Neuronal stem cell (in vitro differentiated cells): ENCODE measurements around the gene PAM.

Experiments
- DNase-seq: peaks from one replicate; pipeline ENCODE4 v3.0.0-alpha.2; 2013; ENCODE audit warnings: low spot score
- H2AFZ ChIP-seq: one replicate; pipeline ENCODE4 v1.6.1; 2013; ENCODE audit warnings: mild to moderate bottlenecking, low read length, inconsistent platforms
- H2AK5ac ChIP-seq: 2 replicates; pipeline ENCODE4 v1.6.1; 2013; ENCODE audit warnings: low read depth, mild to moderate bottlenecking, inconsistent platforms, low read length, moderate library complexity, mixed read lengths
- H2BK120ac ChIP-seq: 2 replicates; pipeline ENCODE4 v1.6.1; 2013; ENCODE audit warnings: low read depth, mild to moderate bottlenecking, inconsistent platforms, low read length, moderate library complexity, mixed read lengths
- H2BK12ac ChIP-seq: one replicate; pipeline ENCODE4 v1.6.1; 2013; ENCODE audit warnings: low read length, inconsistent platforms
- H2BK15ac ChIP-seq: 2 replicates; pipeline ENCODE4 v1.6.1; 2013; ENCODE audit warnings: mild to moderate bottlenecking, low read length, inconsistent platforms, mixed read lengths
- H2BK5ac ChIP-seq: one replicate; pipeline ENCODE4 v1.6.1; 2013; ENCODE audit warnings: inconsistent platforms, mild to moderate bottlenecking, low read length, moderate library complexity
- H3K14ac ChIP-seq: one replicate; pipeline ENCODE4 v1.6.1; 2013; ENCODE audit warnings: low read length, inconsistent platforms
- H3K18ac ChIP-seq: 2 replicates; pipeline ENCODE4 v1.6.1; 2013; ENCODE audit warnings: low read length, inconsistent platforms
- H3K23ac ChIP-seq: 2 replicates; pipeline ENCODE4 v1.6.1; 2013; ENCODE audit warnings: low read depth, mild to moderate bottlenecking, mixed read lengths, low read length, inconsistent platforms; ENCODE audit not compliant: poor library complexity
- H3K27ac ChIP-seq: replicated peaks from 3 replicates; pipeline ENCODE4 v1.5.1; 2013; ENCODE audit warnings: low read length, inconsistent platforms
- H3K27me3 ChIP-seq, 3 experiments: 2 replicates each; pipeline ENCODE4 v1.6.1; 2013; ENCODE audit warnings: low read length in 3 of 3, mild to moderate bottlenecking in 2 of 3, inconsistent platforms in 1 of 3, low read depth in 1 of 3, mixed read lengths in 1 of 3, moderate library complexity in 1 of 3; ENCODE audit not compliant: control insufficient read depth in 3 of 3, insufficient read depth in 3 of 3
- H3K36me3 ChIP-seq, 2 donors: replicated peaks in 1 of 2; 2 replicates each; pipeline ENCODE4 v1.6.1; 2013; ENCODE audit warnings: low read length in 2 of 2; ENCODE audit not compliant: control insufficient read depth in 2 of 2, insufficient read depth in 2 of 2
- H3K4ac ChIP-seq: 2 replicates; pipeline ENCODE4 v1.6.1; 2013; ENCODE audit warnings: inconsistent platforms, mild to moderate bottlenecking, low read length, moderate library complexity
- H3K4me1 ChIP-seq, 2 donors: 1 replicate in 1 of 2; 2 replicates in 1 of 2; pipeline ENCODE4 v1.6.1; 2013; ENCODE audit warnings: low read length in 2 of 2, low read depth in 1 of 2; ENCODE audit not compliant: control insufficient read depth in 2 of 2, insufficient read depth in 1 of 2
- H3K4me2 ChIP-seq: one replicate; pipeline ENCODE4 v1.6.1; 2013; ENCODE audit warnings: mild to moderate bottlenecking, low read length, inconsistent platforms; ENCODE audit not compliant: insufficient read depth, poor library complexity, severe bottlenecking
- H3K4me3 ChIP-seq, 2 donors: 2 replicates each; pipeline ENCODE4 v1.5.1; 2013; ENCODE audit warnings: low read length in 2 of 2, mild to moderate bottlenecking in 2 of 2, inconsistent platforms in 1 of 2, moderate library complexity in 1 of 2
- H3K79me1 ChIP-seq: one replicate; pipeline ENCODE4 v1.6.1; 2013; ENCODE audit warnings: low read depth, mild to moderate bottlenecking, inconsistent platforms, low read length, moderate library complexity
- H3K9ac ChIP-seq: one replicate; pipeline ENCODE4 v1.6.1; 2013; ENCODE audit warnings: mild to moderate bottlenecking, low read depth, low read length, inconsistent platforms; ENCODE audit not compliant: poor library complexity
- H3K9me3 ChIP-seq, 2 donors: replicated peaks in 1 of 2; 2 replicates each; pipeline versions ENCODE3 to v1.6.1; 2013; ENCODE audit warnings: low read length in 2 of 2, mild to moderate bottlenecking in 2 of 2, inconsistent platforms in 1 of 2, low read depth in 1 of 2, mixed read lengths in 1 of 2, moderate library complexity in 1 of 2; ENCODE audit not compliant: control insufficient read depth in 2 of 2, insufficient read depth in 1 of 2
- H4K8ac ChIP-seq: one replicate; pipeline ENCODE4 v1.6.1; 2013; ENCODE audit warnings: low read depth, mild to moderate bottlenecking, inconsistent platforms, low read length, moderate library complexity
- H4K91ac ChIP-seq: one replicate; pipeline ENCODE4 v1.6.1; 2013; ENCODE audit warnings: low read length, low read depth, mild to moderate bottlenecking, inconsistent platforms; ENCODE audit not compliant: poor library complexity
- WGBS, 2 donors: extraction: QIAGEN DNeasy Blood & Tissue Kit; methylation state at CpG; one replicate each; pipeline ENCODE4 v1.1.7; 2013; ENCODE audit warnings: missing lambda C conversion rate in 2 of 2, mixed read lengths in 1 of 2; ENCODE audit not compliant: insufficient read length in 2 of 2, insufficient replicate concordance in 1 of 2; ENCODE audit errors: extremely low coverage in 2 of 2; 5-methylcytosine and 5-hydroxymethylcytosine counted together

PAM gene

DNA sequence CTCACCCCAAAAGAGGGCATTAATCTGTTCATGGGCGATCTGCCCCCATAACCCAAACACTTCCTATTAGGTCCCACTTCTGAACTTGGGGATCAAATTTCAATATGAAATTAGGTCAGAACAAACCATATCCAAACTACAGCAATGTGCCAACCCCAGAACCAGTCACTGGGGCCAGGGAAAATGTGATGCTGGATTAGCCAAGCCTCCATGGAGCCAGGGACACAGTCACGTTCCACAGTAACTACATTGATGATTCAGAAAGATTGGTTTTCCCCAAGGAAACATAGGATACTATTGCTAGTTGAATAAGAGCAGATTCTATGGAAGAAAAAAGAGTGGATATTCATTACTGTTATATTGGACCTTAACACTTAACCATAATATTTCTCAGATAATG, 280.6 kb downstream of the PAM start:
- Histone ChIP-seq H3K9me3 (peaks cover 12 to 22% of the 10 kb centered on the region in 2 donors), H3K23ac (no peak overlapping the region), H3K4me2 (no peak overlapping the region), H3K4me1 (no peaks in the 10 kb centered on the region), H4K91ac (no peak overlapping the region), H2AK5ac (no peak overlapping the region), H2BK15ac (no peak overlapping the region), H2BK120ac (no peak overlapping the region), H3K14ac (no peak overlapping the region), H3K79me1 (no peaks in the 10 kb centered on the region), H3K4me3 (no peak overlapping the region), H3K4ac (no peak overlapping the region), H3K27ac (no peak overlapping the region), H3K27me3 (no peaks in the 10 kb centered on the region), H3K36me3 (peaks cover 2 to 24% of the 10 kb centered on the region in 2 donors), H2BK5ac (no peak overlapping the region), H3K9ac (no peak overlapping the region), H2AFZ (no peak overlapping the region), H2BK12ac (no peak overlapping the region), H4K8ac (no peak overlapping the region), H3K18ac (no peak overlapping the region)
- no CpG with 5 or more reads among the region's 2 CpGs for WGBS, 2 donors
- no peak for DNase-seq

- H2AK5ac ChIP-seq: no peak overlapping the region
- H2BK5ac ChIP-seq: no peak overlapping the region
- H3K36me3 ChIP-seq: peaks cover 2 to 15% of the 10 kb centered on the region in 2 donors
- no peak overlapping the region for H3K4ac ChIP-seq
- no peak overlapping the region for H3K14ac ChIP-seq
- H4K8ac ChIP-seq: no peak overlapping the region
- H2BK120ac ChIP-seq: no peak overlapping the region
- no peaks in the 10 kb centered on the region for H3K27me3 ChIP-seq
- H3K4me1 ChIP-seq: no peaks in the 10 kb centered on the region
- H3K9ac ChIP-seq: no peak overlapping the region
- H3K9me3 ChIP-seq: peaks cover 12 to 22% of the 10 kb centered on the region in 2 donors
- 100% methylated on average over 1 of the region's 2 CpGs; no CpG with 5 or more reads in 1 of the 2 donors for WGBS, 2 donors
- H4K91ac ChIP-seq: no peak overlapping the region
- H3K4me2 ChIP-seq: no peak overlapping the region
- no peak overlapping the region for H2AFZ ChIP-seq
- H3K79me1 ChIP-seq: no peaks in the 10 kb centered on the region
- no peak overlapping the region for H2BK15ac ChIP-seq
- H3K18ac ChIP-seq: no peak overlapping the region
- H3K4me3 ChIP-seq: no peak overlapping the region
- no peak for DNase-seq
- no peak overlapping the region for H3K23ac ChIP-seq
- H2BK12ac ChIP-seq: no peak overlapping the region
- no peak overlapping the region for H3K27ac ChIP-seq
These were observed 281.5 kb downstream of the PAM start for GRCh38 chr5:103036601-103037000.

GRCh38 chr5:103037673-103038455, 282.8 kb downstream of the PAM start:
- no peak overlapping the region for H3K14ac ChIP-seq
- H4K91ac ChIP-seq: no peak overlapping the region
- no peak overlapping the region for H3K18ac ChIP-seq
- no peaks in the 10 kb centered on the region for H3K4me1 ChIP-seq
- no peak overlapping the region for H3K4ac ChIP-seq
- no peak overlapping the region for H3K4me2 ChIP-seq
- no peak overlapping the region for H3K4me3 ChIP-seq
- no peak overlapping the region for H4K8ac ChIP-seq
- peak overlapping the region; percentile 4 for H2AFZ ChIP-seq
- H3K9ac ChIP-seq: no peak overlapping the region
- WGBS, 2 donors: no CpG with 5 or more reads among the region's 4 CpGs
- H3K9me3 ChIP-seq: peaks cover 11 to 19% of the 10 kb centered on the region in 2 donors
- no peak overlapping the region for H2BK12ac ChIP-seq
- no peak overlapping the region for H2BK120ac ChIP-seq
- no peak for DNase-seq
- no peaks in the 10 kb centered on the region for H3K79me1 ChIP-seq
- no peak overlapping the region for H3K27ac ChIP-seq
- no peak overlapping the region for H3K23ac ChIP-seq
- no peaks in the 10 kb centered on the region for H3K27me3 ChIP-seq
- no peak overlapping the region for H2BK15ac ChIP-seq
- peaks cover 0 to 4% of the 10 kb centered on the region in 2 donors for H3K36me3 ChIP-seq
- H2BK5ac ChIP-seq: no peak overlapping the region
- no peak overlapping the region for H2AK5ac ChIP-seq

DNA sequence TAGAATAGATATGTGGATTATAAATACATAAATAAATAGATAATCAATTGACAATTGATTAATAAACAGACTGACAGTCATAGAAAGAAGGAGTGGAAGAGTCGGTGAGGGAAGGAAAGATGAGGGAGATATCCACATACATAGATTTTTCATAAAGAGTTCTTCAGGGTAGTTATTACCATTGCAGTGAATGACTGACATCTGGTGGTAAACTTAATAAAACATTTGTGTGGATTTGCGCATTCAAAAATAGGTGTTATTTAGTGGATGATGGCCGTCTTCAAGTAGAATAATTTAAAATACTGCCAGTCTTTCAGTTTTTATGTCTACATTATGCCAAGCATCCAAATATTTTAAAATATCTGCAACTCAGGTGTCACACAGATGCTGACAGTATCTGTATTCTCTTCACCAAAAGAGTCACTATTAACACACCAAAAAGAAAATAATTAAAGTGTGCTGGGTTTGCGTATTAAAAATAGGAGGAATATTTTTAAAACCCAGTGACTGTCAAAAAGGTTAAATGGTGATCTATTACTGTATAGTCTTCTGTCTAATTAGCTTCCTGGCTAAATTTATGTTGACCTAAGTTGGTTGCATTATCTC, 286.1 kb downstream of the PAM start:
- H2BK120ac ChIP-seq: no peak overlapping the region
- no peak for DNase-seq
- no peak overlapping the region for H3K27ac ChIP-seq
- peaks cover 0 to 4% of the 10 kb centered on the region in 2 donors for H3K9me3 ChIP-seq
- H4K8ac ChIP-seq: no peak overlapping the region
- WGBS, 2 donors: no CpG with 5 or more reads among the region's 4 CpGs
- no peak overlapping the region for H2BK12ac ChIP-seq
- no peak overlapping the region for H3K4ac ChIP-seq
- no peak overlapping the region for H3K9ac ChIP-seq
- no peak overlapping the region for H2BK15ac ChIP-seq
- no peaks in the 10 kb centered on the region for H3K36me3 ChIP-seq
- no peak overlapping the region for H3K14ac ChIP-seq
- no peak overlapping the region for H4K91ac ChIP-seq
- no peaks in the 10 kb centered on the region for H3K27me3 ChIP-seq
- no peaks in the 10 kb centered on the region for H3K79me1 ChIP-seq
- no peak overlapping the region for H2BK5ac ChIP-seq
- H2AK5ac ChIP-seq: no peak overlapping the region
- no peak overlapping the region for H3K23ac ChIP-seq
- H2AFZ ChIP-seq: no peak overlapping the region
- no peak overlapping the region for H3K4me2 ChIP-seq
- no peaks in the 10 kb centered on the region for H3K4me1 ChIP-seq
- no peak overlapping the region for H3K18ac ChIP-seq
- H3K4me3 ChIP-seq: no peak overlapping the region
